HG02610 (cell line): ENCODE measurements around the gene PIK3C2A.

ENCODE experiments used
- ATAC-seq: cut with Tn5 transposase; IDR thresholded peaks from one replicate; pipeline ENCODE4 v1.9.1; 2021; ENCODE audit warnings: mild to moderate bottlenecking, moderate library complexity; ENCODE audit not compliant: unreplicated experiment

Gene PIK3C2A

DNA sequence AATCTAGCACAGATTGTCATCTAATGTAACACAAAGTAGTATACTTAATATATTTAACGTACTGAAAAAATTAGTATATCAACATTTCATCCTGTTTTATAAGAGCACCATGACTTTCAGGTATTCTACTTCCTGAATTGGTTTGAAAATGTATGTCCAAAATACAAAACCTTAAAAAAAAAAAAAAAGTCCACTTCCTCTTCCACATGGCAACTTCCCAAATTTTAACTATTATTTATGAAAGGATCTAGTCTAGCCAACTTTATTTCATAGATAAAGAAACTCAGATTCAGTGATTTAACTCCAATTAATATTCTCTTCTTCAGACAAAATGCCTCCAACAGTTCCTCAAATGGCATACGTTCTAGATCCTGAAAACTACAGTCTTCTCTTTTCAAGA is 44.0 kb downstream of the PIK3C2A start:
- ATAC-seq, result no peak

DNA sequence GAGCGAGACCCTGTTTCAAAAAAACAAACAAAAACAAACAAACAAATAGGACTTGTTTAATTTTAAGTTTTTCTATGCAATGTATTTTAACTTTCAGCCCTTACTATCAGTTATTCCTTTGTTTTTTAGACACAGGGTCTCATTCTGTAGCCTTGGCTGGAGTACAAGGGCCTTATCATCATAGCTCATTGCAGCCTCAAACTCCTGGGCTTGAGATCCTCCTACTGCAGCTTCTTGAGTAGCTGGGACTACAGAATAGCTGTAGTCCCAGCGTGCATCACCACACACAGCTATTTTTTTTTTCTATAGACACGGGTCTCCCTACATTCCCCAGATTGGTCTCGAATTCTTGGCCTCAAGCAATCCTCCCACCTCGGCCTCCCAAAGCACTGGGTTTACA is 44.5 kb downstream of the PIK3C2A start:
- ATAC-seq, result no peak

DNA sequence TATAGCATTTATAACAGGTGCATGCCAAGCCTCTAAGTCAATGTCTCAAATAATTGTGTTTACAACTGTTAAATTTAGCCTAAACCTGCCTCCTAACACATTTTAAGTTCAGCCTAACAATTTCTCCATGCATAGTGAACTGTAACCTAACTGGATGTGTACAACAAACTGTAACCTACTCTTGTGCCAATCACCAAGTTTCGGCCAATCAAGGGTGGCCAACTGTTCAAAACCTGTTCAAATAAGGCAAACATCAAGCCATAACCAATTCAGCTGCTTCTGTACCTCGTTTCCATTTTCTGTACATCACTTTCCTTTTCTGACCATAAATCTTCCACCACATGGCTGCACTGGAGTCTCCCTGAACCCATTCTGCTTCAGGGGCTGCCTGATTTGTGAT is 45.4 kb downstream of the PIK3C2A start:
- no peak for ATAC-seq

DNA sequence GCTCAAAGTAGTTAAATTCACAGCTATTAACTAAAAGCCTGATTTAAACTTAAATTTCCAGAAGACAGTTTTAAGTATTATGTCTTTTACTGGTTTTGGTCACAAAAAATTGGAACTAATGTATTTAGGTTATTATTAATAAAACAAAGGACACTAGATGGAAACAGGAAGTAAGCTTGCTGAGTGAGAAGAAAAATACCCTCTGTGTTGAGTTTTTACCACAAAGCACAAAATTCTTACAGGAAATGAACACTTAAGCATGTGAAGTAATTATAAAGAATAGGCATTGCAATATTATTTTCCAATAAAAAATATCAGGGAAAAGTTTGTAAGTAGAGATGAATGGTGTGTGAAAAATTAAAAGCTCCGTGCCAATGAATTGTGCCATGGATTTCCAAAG is 46.3 kb downstream of the PIK3C2A start:
- ATAC-seq, result no peak

DNA sequence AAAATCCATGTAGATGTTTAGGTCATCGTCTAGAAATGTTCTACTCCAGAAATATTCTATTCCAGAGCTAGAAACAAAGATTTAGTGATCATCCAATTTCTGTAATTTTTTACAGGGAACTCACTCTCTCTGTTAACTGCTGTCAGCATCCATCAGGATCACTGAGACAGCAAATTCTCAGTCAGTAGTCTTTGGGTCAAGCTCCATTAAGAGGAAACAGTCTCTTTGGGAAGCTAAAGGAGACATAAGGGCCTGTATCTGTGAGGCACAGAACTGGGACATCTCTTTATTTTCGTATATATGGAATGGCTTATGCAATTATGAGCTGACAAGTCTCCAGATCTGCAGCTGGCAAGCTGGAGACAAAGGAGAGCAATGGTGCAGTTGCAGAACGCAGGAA is 48.3 kb downstream of the PIK3C2A start:
- ATAC-seq, result no peak
